MM.1S (cell line): ENCODE data around the gene FOXO6.

ENCODE experiments used
- CTCF ChIP-seq: fragments of 300-600 bp; sonication (generic); IDR thresholded peaks from 2 replicates; pipeline ENCODE4 v1.5.1; 2016; ENCODE audit warnings: antibody characterized with exemption, low read length, mixed read lengths
- EZH2 ChIP-seq: fragments of 300-600 bp; sonication (generic); optimal IDR thresholded peaks from 2 replicates; pipeline ENCODE3; 2017; ENCODE audit warnings: low read depth, mild to moderate bottlenecking, antibody characterized with exemption, low read length, mixed read lengths

GRCh38 chr1:41411229-41411628, 50.0 kb downstream of the FOXO6 start:
- TF ChIP-seq EZH2, result no peak
- no peak for TF ChIP-seq CTCF
